SIG-M5 (cell line): ENCODE results near the gene TRAPPC12.
"Not testable (repeated sequence)": the region's sequence is repeated elsewhere in the genome, so short reads cannot be mapped to it uniquely, and the experiment has no call there.

ENCODE experiments used
- DNase-seq: peaks from one replicate; lab custom pipeline; 2025; lab: John Stamatoyannopoulos, UW

TRAPPC12 gene

DNA sequence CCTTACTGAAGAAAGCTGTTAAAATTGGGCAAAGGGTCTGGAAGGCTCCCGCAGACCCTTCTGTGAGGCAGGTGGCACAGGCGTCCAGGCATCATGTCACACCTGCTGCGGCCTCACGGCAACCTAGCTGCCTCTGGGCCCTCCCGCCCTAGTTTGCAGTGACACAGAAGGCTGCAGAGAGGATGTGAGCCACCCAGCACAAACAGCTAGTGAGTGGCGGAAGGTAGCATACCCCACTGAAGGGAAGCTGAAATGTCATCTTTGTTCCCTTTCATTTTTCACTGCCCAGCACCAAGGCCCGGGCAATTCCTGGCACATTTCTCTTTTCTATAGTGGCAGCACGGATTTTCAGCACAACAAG, 53.8 kb downstream of the TRAPPC12 start:
- no peak for DNase-seq

DNA sequence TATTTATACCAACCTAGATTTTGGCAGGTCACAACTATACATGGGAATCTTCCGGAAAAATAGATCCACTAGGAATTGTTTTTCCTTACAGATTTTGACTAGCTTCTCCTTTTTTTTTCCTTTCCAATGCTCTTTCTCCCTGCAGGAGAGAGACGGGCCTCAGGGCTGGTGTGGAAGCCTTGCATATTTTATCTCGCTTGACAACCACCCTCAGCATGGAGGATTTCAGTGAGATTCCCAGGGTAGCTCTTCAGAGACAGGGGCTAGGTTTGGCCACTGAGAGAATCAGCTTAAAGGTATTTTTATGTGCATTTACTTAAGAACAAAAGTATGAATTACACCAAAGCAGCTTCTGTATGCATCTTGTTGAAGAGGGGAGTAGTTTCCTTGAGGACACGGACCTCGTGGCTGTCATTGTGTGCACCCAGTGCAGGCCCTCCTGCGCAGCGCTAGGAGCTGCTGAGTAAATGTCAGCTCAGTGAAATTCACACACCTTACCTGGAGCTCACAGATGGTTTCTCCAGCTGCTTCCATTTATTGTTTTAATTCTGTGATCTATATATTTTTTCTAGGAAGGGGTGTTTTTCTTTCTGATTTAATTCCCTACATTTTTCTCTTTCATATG, 54.4 kb downstream of the TRAPPC12 start:
- no peak for DNase-seq

- DNase-seq = no peak
These were observed 55.2 kb downstream of the TRAPPC12 start for GRCh38 chr2:3434654-3435053.

- DNase-seq = no peak
These were observed 56.0 kb downstream of the TRAPPC12 start for GRCh38 chr2:3435445-3435844.

DNA sequence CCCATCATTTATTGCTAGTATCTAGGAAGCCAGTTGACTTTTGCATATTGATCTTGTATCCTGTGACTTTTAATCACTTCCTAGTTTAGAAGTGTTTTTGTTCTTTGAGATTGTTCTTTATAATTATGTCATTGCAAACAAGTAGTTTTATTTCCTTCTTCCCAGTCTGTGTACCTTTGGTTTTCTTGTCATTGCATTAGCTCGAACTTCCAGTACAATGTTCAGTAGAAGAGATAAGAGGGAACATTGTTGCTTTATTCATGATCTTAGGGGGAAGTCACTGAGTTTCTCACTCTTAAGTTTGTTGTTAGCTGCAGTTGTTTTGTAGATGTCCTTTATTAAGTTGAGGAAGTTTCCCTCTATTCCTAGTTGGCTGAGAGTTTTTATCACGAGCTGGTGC, 61.0 kb downstream of the TRAPPC12 start:
- no peak for DNase-seq

DNA sequence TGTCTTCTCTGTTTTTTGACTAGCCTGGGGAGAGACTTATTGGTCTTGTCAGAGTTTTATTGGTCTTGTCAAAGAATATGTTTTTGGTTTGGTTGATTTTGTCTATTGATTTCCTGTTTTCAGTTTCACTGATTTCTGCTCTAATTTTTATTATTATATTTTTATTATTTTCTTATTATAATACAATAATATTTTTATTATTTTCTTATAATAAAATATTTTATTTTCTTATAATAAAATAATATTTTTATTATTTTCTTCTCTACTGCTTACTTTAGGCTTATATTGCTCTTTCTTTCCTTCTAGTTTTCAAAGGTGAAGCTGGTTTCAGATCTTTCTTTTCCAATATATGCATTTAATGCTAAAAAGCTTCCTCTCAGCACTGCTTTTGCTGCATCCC, 62.0 kb downstream of the TRAPPC12 start:
- DNase-seq = no peak

DNA sequence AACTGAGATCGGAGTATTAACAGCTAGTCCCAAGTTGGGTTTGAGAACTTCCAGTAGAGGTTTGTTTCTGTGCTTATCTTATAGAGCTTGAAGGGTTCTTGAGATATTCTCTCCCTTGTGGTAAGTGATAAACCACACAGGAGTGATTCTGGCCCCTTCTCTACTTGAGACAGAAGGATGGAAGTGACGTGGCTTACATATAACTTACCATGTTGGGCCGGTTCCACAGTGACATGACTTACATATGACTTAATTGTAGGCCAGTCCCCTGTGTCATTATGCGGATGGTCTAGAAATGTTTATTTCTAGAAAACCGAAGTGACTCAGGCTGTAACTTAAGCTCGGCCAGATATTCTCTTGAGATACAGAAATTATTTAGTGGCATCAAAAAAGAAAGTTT, 62.7 kb downstream of the TRAPPC12 start:
- no peak for DNase-seq

- DNase-seq = no peak
These were observed 63.6 kb downstream of the TRAPPC12 start for GRCh38 chr2:3443083-3443482.

DNA sequence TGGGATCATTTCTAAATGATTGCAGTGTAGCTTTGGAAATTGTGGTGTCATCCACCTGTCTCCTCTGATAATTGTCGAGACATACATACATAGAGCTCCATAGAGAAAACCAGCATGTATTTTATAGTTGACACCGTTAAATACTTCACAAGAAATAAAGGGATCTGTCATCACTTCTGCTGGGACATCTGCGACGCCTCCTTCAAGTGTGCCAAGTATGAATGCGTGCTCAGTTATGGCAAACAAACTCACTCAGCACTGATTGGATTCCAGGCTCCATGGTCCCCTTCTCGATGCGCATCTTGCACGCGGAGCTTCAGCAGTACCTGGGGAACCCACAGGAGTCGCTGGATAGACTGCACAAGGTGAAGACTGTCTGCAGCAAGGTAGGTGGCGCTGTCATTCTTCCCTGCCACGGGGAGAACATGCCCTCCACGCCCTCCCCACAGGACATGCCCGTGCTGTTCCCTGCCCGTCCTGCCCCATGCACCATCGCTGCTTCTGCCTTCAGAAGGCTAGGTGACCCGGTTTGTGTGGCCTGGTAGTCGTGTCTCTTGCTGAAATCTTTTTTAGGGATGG, 64.1 kb downstream of the TRAPPC12 start:
- DNase-seq = no peak

GRCh38 chr2:3445891-3446290, 66.4 kb downstream of the TRAPPC12 start:
- DNase-seq = no peak

DNA sequence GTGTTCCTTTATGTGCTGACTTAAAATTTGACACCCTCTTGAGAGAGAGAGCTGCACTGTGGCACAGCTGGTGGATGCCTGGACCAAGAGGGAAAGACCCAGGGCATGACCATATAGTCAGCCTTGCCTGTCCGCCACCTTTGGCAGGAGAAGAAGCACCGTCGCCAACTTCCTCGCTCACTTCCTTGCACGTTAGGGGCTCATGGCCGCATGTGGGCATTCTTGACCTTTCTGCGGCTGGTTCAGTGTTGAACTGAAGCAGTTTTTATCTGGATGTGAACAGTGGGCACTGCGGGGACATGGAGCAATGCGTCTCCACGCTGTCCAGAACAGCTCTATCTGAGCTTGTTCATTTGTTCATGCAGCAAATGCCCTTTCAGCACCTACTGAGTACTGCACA, 66.9 kb downstream of the TRAPPC12 start:
- no peak for DNase-seq

DNA sequence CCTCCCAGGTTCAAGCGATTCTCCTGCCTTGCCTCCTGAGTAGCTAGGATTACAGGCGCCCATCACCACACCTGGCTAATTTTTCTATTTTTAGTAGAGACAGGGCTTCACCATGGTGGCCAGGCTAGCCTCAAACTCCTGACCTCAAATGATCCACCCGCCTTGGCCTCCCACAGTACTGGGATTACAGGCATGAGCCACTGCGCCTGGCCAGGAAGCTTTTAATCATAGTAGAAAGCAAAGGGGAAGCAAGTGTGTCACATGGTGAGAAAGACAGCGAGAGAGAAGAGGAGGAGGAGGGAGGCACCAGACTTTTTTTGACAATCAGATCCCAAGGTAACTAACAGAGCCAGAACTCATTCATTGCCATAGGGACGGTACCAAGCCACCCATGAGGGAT, 67.7 kb downstream of the TRAPPC12 start:
- DNase-seq = not testable (repeated sequence)

DNA sequence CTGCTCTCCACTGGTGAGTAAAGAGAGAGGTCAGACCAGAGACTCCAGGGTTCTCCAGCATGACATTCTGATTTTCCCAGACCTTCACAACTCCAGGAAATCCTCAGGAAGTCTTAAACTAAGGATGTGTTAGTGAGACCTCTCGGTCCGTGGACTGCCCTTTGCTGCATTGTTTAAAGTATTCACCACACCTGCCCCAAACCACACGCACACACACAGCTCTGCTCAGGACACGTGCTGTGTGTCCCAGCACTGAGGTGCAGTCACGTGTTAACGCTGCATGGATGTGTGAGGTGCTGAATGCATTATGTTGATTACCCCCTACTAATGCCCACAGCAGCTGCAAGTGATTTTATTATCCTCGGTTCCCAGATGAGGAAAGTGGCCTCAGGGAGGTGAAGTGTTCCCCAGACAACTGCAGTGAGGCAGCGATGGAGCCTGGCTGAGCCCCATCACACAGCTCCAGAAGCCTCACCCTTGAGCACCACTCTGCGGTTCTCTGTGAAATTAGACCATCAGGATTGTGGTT, 68.4 kb downstream of the TRAPPC12 start:
- no peak for DNase-seq

DNA sequence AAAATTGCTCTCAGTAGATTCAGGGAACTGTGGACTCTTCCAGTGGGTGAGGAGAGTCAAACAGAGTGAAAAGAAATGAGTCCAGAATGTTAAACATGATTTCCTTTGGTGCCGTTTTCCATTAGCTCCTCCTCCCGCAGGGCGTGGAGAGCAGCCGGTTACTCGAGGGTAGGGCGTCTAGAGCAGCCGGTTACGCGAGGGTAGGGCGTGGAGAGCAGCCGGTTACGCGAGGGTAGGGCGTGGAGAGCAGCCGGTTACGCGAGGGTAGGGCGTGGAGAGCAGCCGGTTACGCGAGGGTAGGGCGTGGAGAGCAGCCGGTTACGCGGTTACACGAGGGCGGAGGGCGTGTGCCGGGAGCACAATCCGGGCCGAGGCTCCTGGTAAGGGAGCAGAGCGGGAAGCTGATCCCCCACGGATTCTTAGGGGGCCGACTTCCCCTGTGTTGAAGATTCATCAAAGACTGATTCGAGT, 69.0 kb downstream of the TRAPPC12 start:
- not testable (repeated sequence) for DNase-seq

DNA sequence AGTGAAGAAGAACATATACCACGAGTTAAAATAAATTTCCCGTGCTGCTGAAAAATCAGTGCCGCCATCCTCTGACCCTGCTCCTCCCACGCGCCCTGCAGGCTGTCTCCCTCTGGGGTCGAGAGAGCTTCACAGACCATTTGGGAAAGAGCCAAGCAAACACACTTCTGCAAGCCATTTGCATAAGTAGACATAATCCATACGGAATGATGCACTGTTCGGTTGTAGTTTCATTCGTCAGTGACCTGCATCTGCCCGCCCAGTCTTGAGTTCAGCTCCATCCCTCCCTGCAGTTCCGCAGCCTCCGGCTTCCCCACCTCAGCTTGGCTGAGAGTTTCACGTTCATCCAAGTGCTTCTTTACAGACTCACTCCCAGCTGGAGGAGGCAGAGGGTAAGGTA, 69.6 kb downstream of the TRAPPC12 start:
- DNase-seq = no peak

- no peak for DNase-seq
These were observed 70.4 kb downstream of the TRAPPC12 start for GRCh38 chr2:3449936-3450335.

GRCh38 chr2:3450385-3451010, 71.0 kb downstream of the TRAPPC12 start:
- DNase-seq = no peak

GRCh38 chr2:3451169-3451568, 71.7 kb downstream of the TRAPPC12 start:
- no peak for DNase-seq

DNA sequence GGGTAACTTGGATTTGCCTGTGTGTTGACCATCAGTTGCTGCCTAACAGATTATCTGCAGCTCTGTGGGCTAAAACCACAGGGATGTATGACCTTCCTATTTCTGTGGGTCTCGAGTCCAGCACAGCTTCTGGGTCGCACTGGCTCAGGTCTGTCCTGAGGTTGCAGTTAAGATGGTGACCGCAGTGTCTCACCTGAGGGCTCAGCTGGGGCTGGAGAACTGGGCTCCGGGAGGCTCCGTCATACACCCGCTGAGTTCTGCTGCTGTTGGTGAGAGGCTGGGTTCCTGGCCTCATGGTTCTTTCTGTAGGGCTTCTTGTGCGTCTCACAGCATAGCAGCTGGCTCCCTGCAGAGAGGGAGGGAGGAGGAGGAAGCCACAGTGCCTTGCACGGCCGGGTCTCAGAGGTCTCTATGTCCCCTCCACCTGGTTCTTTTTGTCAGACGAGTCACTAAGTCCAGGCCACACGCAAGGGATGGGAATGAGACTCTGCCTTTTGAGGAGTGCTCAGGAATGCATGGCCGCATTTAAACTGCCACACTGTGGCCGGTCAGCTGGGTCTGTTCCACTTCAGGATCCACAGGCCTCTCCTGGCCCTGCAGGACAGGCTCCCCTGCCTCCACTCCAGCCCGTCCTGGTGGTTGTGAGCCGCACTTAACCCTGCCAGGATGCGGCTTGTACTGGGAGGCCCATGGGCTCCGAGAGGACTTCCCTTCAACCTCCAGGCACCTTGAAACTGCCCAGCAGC, 72.6 kb downstream of the TRAPPC12 start:
- no peak for DNase-seq

DNA sequence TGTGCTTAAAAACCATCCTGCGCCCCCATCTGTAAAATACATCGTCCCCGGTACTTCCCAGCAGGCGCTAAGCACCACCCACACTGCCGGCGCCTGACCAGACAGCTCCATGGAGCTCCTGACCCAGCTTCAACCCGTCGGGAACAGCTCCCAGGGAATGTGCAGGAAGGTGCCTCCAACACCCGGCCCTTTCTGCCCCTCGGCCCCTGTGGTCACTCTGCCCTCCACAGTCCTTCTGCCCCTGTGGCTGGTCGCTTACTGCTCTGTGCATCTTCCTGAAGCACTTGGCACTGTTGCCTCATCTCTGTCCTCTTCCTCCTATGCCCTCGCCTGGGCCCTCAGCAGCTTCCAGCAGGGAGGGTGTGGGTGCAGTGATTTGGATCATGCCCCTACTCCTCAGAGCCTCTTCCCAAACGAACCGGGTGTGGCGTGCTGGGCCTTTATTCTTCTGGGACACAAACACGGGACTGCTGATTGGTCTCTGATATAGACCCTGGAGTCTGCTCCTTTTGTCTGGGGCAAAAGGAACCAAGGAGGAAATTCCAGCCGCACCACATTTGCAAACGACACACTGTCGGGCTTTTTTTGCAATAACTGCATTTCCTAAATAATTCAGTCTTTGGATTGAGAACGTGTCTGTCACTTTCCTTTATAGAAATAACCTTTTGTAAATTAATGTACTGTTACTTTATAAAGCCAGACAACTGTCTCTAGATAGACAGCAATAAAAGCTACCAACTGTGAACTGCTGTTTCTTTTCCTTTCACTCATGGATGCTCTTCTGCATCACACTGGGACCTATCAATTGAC, 73.9 kb downstream of the TRAPPC12 start:
- DNase-seq = no peak

DNA sequence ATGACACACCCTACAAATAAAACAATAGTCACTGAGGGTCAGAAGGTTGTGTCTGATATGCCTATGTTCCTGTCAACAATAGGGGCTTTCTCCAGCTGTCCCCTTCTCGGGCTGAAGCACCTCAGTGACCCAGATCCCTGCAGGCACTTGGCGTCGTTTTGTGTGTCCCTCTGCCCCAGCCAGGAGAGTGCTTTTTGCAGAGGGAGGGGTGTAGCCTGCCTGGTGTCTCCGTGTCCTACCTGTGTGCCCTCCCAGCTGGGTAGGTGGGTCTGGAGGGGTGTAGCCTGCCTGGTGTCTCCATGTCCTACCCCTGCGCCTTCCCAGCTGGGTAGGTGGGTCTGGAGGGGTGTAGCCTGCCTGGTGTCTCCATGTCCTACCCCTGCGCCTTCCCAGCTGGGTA, 74.5 kb downstream of the TRAPPC12 start:
- DNase-seq = not testable (repeated sequence)

DNA sequence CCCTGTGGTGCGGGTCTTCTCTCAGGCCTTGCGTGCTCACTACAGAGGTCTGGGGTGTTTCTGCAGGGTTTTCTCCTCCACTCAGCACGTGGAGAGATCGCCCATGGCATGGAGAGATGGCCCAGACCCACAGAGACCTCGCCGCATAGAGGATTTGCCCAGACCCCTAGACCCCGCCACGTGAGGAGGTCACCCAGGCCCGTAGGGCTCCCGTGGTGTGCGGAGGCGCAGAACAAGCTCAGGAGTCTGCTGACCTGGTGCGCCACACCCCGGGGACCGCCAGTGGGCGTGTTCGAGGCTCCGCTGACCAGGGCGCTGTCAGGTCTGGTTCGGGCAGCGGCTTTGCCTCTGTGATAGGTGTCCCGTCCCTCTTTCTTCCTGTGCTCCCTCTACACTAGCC, 75.3 kb downstream of the TRAPPC12 start:
- DNase-seq = no peak
